ENCODE data around the gene RANGAP1. TPM values are rescaled to one million over a fixed set of nuclear protein-coding genes. Genes with fewer than 3 reads are reported as not detected.
A peak's percentile ranks its signal among the peaks of the same experiment; 100 is the strongest.

Gene RANGAP1
- total RNA-seq (10 to 100 TPM; 17.2 to 37.9 (median 33.7) TPM), polyA plus RNA-seq (10 to 100 TPM; 27.4 to 31.5 TPM)
- long read RNA-seq, donor 1, full-length matches to known transcripts, result 61 of 110 reads
- long read RNA-seq, donor 1, partial matches to known transcripts, result 27 of 110 reads
- long read RNA-seq, donor 1, other reads (novel, unspliced or antisense), result 22 of 110 reads
- long read RNA-seq, donor 2, full-length matches to known transcripts, result 10 of 10 reads
- long read RNA-seq, donor 2, partial matches to known transcripts, result 0 of 10 reads
- long read RNA-seq, donor 2, other reads (novel, unspliced or antisense), result 0 of 10 reads
- long read RNA-seq, donor 3, full-length matches to known transcripts, result 60 of 111 reads
- long read RNA-seq, donor 3, partial matches to known transcripts, result 19 of 111 reads
- long read RNA-seq, donor 3, other reads (novel, unspliced or antisense), result 32 of 111 reads

GRCh38 chr22:41285820-41286638 is at the start of gene RANGAP1:
RANGAP1 (minus strand) TSS chr22:41286187; CDS start chr22:41281044, 5,143 bp downstream.
- H3K27ac ChIP-seq, result peak within 1 kb of the TSS; percentile 41 to 70
- H3K4me3 ChIP-seq, result peak within 1 kb of the TSS; percentile 97
- 0 to 1% (median 0%) methylated on average over 66 to 77 of the region's 77 CpGs for WGBS, 3 donors
- intact Hi-C loops (cut with DNase I), result no loop called here
- peak in 1 of 3 donors; percentile 49 for TF ChIP-seq CTCF (IDR thresholded peaks at IDR 0.05)
- peak; percentile 42 for TF ChIP-seq EP300 (IDR thresholded peaks at IDR 0.05)
- peak; percentile 23 for TF ChIP-seq POLR2A (IDR thresholded peaks at IDR 0.05)
- H3K27me3 ChIP-seq, result no peaks in the 10 kb centered on the region
- peak; percentile 96 to 98 (median 97) for DNase-seq
- H3K4me1 ChIP-seq (ENCODE audit: insufficient read depth), result peaks cover 4% of the 10 kb centered on the region
- no peaks in the 10 kb centered on the region for H3K9me3 ChIP-seq
- H3K36me3 ChIP-seq, result no peaks in the 10 kb centered on the region

- H3K36me3 ChIP-seq, result no peaks in the 10 kb centered on the region
- H3K4me1 ChIP-seq (ENCODE audit: insufficient read depth), result no peaks in the 10 kb centered on the region
- no peak overlapping the region for H3K27ac ChIP-seq
- TF ChIP-seq EP300 (IDR thresholded peaks at IDR 0.05), result no peak
- no peak for TF ChIP-seq POLR2A (IDR thresholded peaks at IDR 0.05)
- TF ChIP-seq CTCF (IDR thresholded peaks at IDR 0.05), result no peak
- WGBS, 3 donors, result 93 to 94% (median 93%) methylated on average over 11 of the region's 11 CpGs
- no peaks in the 10 kb centered on the region for H3K9me3 ChIP-seq
- H3K4me3 ChIP-seq, result no peak overlapping the region
- DNase-seq, result no peak
- intact Hi-C loops (cut with DNase I), result no loop called here
- H3K27me3 ChIP-seq, result no peaks in the 10 kb centered on the region
Measured at GRCh38 chr22:41334951-41335635, 49.1 kb upstream of the RANGAP1 start.

- TF ChIP-seq EP300 (IDR thresholded peaks at IDR 0.05) (no peak), POLR2A (IDR thresholded peaks at IDR 0.05) (no peak), CTCF (IDR thresholded peaks at IDR 0.05) (no peak)
- no peaks in the 10 kb centered on the region for H3K9me3 ChIP-seq
- DNase-seq, result no peak
- H3K27me3 ChIP-seq, result no peaks in the 10 kb centered on the region
- intact Hi-C loops (cut with DNase I), result no loop called here
- no peaks in the 10 kb centered on the region for H3K4me1 ChIP-seq (ENCODE audit: insufficient read depth)
- H3K4me3 ChIP-seq, result no peak overlapping the region
- H3K27ac ChIP-seq, result no peak overlapping the region
- H3K36me3 ChIP-seq, result no peaks in the 10 kb centered on the region
- WGBS, 3 donors, result 55 to 78% (median 61%) methylated on average over 3 of the region's 3 CpGs
Measured at GRCh38 chr22:41334215-41334614, 48.2 kb upstream of the RANGAP1 start.

GRCh38 chr22:41333806-41334205 is 47.8 kb upstream of the RANGAP1 start:
- intact Hi-C loops (cut with DNase I), result no loop called here
- Histone ChIP-seq H3K4me3 (no peak overlapping the region), H3K27me3 (no peaks in the 10 kb centered on the region), H3K4me1 (ENCODE audit: insufficient read depth) (no peaks in the 10 kb centered on the region), H3K9me3 (no peaks in the 10 kb centered on the region), H3K27ac (no peak overlapping the region), H3K36me3 (no peaks in the 10 kb centered on the region)
- 92 to 95% (median 94%) methylated on average over 3 of the region's 3 CpGs for WGBS, 3 donors
- TF ChIP-seq CTCF (IDR thresholded peaks at IDR 0.05), result no peak
- TF ChIP-seq POLR2A (IDR thresholded peaks at IDR 0.05), result no peak
- TF ChIP-seq EP300 (IDR thresholded peaks at IDR 0.05), result no peak
- no peak for DNase-seq
